ENCODE data around the gene CASK.

GRCh38 chrX:41621222-41621723 lies 302.1 kb downstream of the CASK start:
- TF ChIP-seq CTCF (CRISPR knock-in tag; IDR thresholded peaks at IDR 0.05) (no peak), ZNF629 (CRISPR knock-in tag; conservative IDR thresholded peaks at IDR 0.05) (no peak), ZNF414 (CRISPR knock-in tag; IDR thresholded peaks at IDR 0.05) (no peak), AGO1 (IDR thresholded peaks at IDR 0.05; ENCODE audit: low read depth, low read length, poor library complexity, severe bottlenecking) (no peak), POLR2AphosphoS2 (IDR thresholded peaks at IDR 0.05; ENCODE audit: low read depth, low read length) (no peak), IRF2 (CRISPR knock-in tag; IDR thresholded peaks at IDR 0.05) (no peak)
- TF ChIP-seq, protein P1, sequence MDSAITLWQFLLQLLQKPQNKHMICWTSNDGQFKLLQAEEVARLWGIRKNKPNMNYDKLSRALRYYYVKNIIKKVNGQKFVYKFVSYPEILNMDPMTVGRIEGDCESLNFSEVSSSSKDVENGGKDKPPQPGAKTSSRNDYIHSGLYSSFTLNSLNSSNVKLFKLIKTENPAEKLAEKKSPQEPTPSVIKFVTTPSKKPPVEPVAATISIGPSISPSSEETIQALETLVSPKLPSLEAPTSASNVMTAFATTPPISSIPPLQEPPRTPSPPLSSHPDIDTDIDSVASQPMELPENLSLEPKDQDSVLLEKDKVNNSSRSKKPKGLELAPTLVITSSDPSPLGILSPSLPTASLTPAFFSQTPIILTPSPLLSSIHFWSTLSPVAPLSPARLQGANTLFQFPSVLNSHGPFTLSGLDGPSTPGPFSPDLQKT (CRISPR knock-in tag; IDR thresholded peaks at IDR 0.05; ENCODE audit: borderline replicate concordance), result no peak
- TF ChIP-seq, protein P2, sequence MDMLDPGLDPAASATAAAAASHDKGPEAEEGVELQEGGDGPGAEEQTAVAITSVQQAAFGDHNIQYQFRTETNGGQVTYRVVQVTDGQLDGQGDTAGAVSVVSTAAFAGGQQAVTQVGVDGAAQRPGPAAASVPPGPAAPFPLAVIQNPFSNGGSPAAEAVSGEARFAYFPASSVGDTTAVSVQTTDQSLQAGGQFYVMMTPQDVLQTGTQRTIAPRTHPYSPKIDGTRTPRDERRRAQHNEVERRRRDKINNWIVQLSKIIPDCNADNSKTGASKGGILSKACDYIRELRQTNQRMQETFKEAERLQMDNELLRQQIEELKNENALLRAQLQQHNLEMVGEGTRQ (IDR thresholded peaks at IDR 0.05; ENCODE audit: low read depth, low read length), result no peak
- TF ChIP-seq, protein P2 (CRISPR knock-in tag; IDR thresholded peaks at IDR 0.05; ENCODE audit: borderline replicate concordance), result no peak

Data from HepG2 (cell line).